DND-41 (cell line): ENCODE measurements around the gene PDE4D.

Experiments
- ATAC-seq: fragments of 200-7000 bp; cut with Tn5 transposase; 3 replicates; pipeline ENCODE4 v1.9.1; 2021; ENCODE audit warnings: low read depth; ENCODE audit not compliant: insufficient read depth
- DNase-seq: peaks from one replicate; pipeline ENCODE4 v3.0.0-alpha.2; 2020
- H2AFZ ChIP-seq: 2 replicates; pipeline ENCODE4 v1.6.0; 2012; ENCODE audit warnings: low read depth, low read length
- H3K27ac ChIP-seq: 2 replicates; pipeline ENCODE4 v1.5.1; 2012; ENCODE audit warnings: low read length, inconsistent platforms
- H3K27me3 ChIP-seq: fragments of 200-600 bp; sonication (generic); 2 replicates; pipeline ENCODE4 v1.6.0; 2012; ENCODE audit warnings: low read length, mild to moderate bottlenecking, inconsistent platforms; ENCODE audit not compliant: insufficient read depth, poor library complexity
- H3K36me3 ChIP-seq: 2 replicates; pipeline ENCODE4 v1.5.1; 2012; ENCODE audit warnings: low read length, inconsistent platforms; ENCODE audit not compliant: insufficient read depth
- H3K4me1 ChIP-seq: 2 replicates; pipeline ENCODE4 v1.5.1; 2012; ENCODE audit warnings: mild to moderate bottlenecking, low read length; ENCODE audit not compliant: insufficient read depth
- H3K4me2 ChIP-seq: 2 replicates; pipeline ENCODE4 v1.6.0; 2012; ENCODE audit warnings: mild to moderate bottlenecking, moderate library complexity, low read length, inconsistent platforms; ENCODE audit not compliant: insufficient read depth
- H3K4me3 ChIP-seq, 2 experiments: fragments of 200-600 bp in 1 of 2; shearing (Covaris generic) in 1 of 2; 2 replicates each; pipeline ENCODE4 v1.5.1; 2012 to 2016; ENCODE audit warnings: inconsistent platforms in 2 of 2, low read length in 2 of 2, mild to moderate bottlenecking in 2 of 2, low read depth in 1 of 2, moderate library complexity in 1 of 2
- H3K79me2 ChIP-seq: 2 replicates; pipeline ENCODE4 v1.6.0; 2012; ENCODE audit warnings: low read length, inconsistent platforms; ENCODE audit not compliant: insufficient read depth
- H3K9ac ChIP-seq: 2 replicates; pipeline ENCODE4 v1.6.0; 2012; ENCODE audit warnings: low read depth, mild to moderate bottlenecking, inconsistent platforms, low read length, moderate library complexity
- H3K9me3 ChIP-seq: 2 replicates; pipeline ENCODE4 v1.5.1; 2012; ENCODE audit warnings: low read length, moderate library complexity, mild to moderate bottlenecking, inconsistent platforms; ENCODE audit not compliant: insufficient read depth, severe bottlenecking
- H4K20me1 ChIP-seq: 2 replicates; pipeline ENCODE4 v1.6.0; 2012; ENCODE audit warnings: low read length; ENCODE audit not compliant: insufficient read depth
- EZH2 ChIP-seq: IDR thresholded peaks from 3 replicates; pipeline ENCODE4 v1.6.1; 2012; ENCODE audit warnings: borderline replicate concordance, low read depth, mild to moderate bottlenecking, moderate library complexity, low read length, inconsistent platforms; ENCODE audit not compliant: severe bottlenecking
- TF ChIP-seq, protein P1 (sequence below): IDR thresholded peaks from 2 replicates; pipeline ENCODE4 v1.5.1; 2012; ENCODE audit warnings: borderline replicate concordance, low read length, moderate library complexity, mild to moderate bottlenecking; ENCODE audit not compliant: poor library complexity, severe bottlenecking; ENCODE audit errors: extremely low read depth

Gene PDE4D

DNA sequence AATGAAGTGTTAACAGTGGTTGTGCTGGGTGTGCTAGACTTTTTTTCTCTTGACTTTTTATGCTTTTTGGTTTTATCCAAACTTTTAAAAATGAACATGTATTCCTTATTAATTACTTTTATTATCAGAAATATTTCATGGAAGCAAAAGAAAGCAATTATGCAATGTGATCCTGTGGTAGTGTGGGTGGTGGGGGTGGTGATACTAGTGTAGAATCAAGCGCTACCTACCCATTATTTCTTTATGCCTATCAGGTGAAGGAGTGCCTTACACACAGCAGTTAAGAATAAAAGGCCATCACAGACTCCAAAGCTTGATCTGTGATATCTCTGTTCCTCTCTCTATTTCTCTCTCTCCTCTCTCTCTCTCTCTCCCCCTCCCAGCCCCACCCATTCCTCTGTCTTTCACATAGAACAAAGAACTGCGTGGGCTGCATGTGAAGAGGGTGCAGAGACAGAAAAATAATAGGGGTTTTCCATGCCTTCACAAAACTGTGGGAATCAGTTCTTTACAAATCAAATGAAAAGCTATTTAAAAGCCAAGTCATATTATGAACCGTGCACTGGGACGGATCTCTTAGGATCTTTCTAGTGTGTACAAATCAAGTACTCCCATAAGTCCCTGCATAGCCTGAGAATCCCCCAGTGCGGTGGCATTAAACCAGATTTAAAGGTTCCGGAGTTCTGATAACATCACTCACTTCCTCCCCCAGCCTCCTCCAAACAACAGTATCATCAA lies 959.5 kb downstream of the PDE4D start:
- Histone ChIP-seq H4K20me1 (no peaks in the 10 kb centered on the region), H3K9me3 (no peaks in the 10 kb centered on the region), H3K27ac (no peak overlapping the region), H2AFZ (no peak overlapping the region), H3K4me1 (no peaks in the 10 kb centered on the region), H3K4me3 (no peak overlapping the region), H3K27me3 (no peaks in the 10 kb centered on the region), H3K4me2 (no peak overlapping the region), H3K79me2 (no peaks in the 10 kb centered on the region), H3K9ac (no peak overlapping the region), H3K36me3 (no peaks in the 10 kb centered on the region)
- TF ChIP-seq, protein P1, sequence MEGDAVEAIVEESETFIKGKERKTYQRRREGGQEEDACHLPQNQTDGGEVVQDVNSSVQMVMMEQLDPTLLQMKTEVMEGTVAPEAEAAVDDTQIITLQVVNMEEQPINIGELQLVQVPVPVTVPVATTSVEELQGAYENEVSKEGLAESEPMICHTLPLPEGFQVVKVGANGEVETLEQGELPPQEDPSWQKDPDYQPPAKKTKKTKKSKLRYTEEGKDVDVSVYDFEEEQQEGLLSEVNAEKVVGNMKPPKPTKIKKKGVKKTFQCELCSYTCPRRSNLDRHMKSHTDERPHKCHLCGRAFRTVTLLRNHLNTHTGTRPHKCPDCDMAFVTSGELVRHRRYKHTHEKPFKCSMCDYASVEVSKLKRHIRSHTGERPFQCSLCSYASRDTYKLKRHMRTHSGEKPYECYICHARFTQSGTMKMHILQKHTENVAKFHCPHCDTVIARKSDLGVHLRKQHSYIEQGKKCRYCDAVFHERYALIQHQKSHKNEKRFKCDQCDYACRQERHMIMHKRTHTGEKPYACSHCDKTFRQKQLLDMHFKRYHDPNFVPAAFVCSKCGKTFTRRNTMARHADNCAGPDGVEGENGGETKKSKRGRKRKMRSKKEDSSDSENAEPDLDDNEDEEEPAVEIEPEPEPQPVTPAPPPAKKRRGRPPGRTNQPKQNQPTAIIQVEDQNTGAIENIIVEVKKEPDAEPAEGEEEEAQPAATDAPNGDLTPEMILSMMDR: no peak
- TF ChIP-seq EZH2: no peak
- DNase-seq (no peak), ATAC-seq (no peak)

DNA sequence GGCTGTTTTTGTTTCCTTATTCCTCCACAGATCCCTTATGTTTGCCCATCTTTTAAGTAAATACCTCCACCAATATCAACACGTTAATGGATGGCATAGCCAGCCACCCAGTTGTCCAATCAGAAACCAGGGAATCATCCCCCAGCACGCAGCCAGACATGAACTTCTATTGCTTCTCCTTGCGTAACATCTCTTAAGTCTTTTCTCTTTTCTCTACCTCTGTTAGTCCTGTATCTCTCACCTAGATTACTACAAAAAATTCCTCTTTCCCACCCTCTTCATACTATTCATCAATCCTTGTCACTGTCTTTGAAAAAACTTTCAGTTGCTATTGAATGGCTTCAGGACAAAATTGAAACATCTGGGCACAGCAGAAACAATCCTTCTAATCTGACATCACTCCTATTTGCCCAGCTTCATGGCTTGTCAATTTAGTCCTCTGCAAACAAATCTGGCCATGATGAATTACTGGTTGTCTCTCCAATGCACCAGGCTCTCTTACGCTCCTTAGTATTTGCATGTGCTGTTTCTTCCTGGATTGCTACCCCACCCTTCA lies 961.4 kb downstream of the PDE4D start:
- Histone ChIP-seq H3K4me1 (no peaks in the 10 kb centered on the region), H3K36me3 (no peaks in the 10 kb centered on the region), H3K4me2 (no peak overlapping the region), H2AFZ (no peak overlapping the region), H3K27ac (no peak overlapping the region), H3K9ac (no peak overlapping the region), H3K4me3 (no peak overlapping the region), H3K9me3 (no peaks in the 10 kb centered on the region), H3K79me2 (no peaks in the 10 kb centered on the region), H4K20me1 (no peaks in the 10 kb centered on the region), H3K27me3 (no peaks in the 10 kb centered on the region)
- no peak for DNase-seq
- no peak for ATAC-seq
- TF ChIP-seq, protein P1: no peak
- TF ChIP-seq EZH2: no peak

DNA sequence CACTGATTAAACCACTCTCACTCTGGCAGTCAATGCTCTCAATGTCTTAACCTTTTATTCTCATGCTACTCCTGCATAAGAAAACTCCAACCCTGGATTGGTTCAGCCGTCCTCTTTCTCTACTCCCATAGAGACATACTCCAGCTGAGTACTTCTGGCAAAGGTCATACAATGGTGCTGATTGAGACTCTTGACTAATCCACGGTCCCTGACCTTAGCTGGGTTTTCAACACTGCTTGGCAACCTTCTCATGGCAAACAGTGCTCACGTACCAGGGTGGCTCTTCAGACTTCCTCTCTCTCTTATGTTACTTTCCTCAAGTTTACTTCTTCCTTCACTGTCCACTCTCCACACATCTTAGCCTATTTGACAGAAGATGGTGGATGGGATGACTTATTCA lies 963.0 kb downstream of the PDE4D start:
- no peak for ATAC-seq
- no peaks in the 10 kb centered on the region for H3K36me3 ChIP-seq
- H3K4me1 ChIP-seq: no peaks in the 10 kb centered on the region
- H3K9ac ChIP-seq: no peak overlapping the region
- no peak for TF ChIP-seq EZH2
- TF ChIP-seq, protein P1: no peak
- H3K4me2 ChIP-seq: no peak overlapping the region
- H3K27me3 ChIP-seq: peaks cover 7% of the 10 kb centered on the region
- no peak overlapping the region for H3K4me3 ChIP-seq
- no peak overlapping the region for H2AFZ ChIP-seq
- DNase-seq: no peak
- H3K79me2 ChIP-seq: no peaks in the 10 kb centered on the region
- no peaks in the 10 kb centered on the region for H3K9me3 ChIP-seq
- H4K20me1 ChIP-seq: no peaks in the 10 kb centered on the region
- no peak overlapping the region for H3K27ac ChIP-seq
